ENCODE data around the gene LIME1.

- TF ChIP-seq POLR2A (IDR thresholded peaks at IDR 0.05; ENCODE audit: low read length) (no peak), FOSL2 (IDR thresholded peaks at IDR 0.05) (no peak), FOSL2 (CRISPR knock-in tag; IDR thresholded peaks at IDR 0.05) (no peak), TFCP2L1 (CRISPR knock-in tag; IDR thresholded peaks at IDR 0.05) (no peak), SMC3 (IDR thresholded peaks at IDR 0.05) (no peak), MAX (IDR thresholded peaks at IDR 0.05) (no peak), CTCF (IDR thresholded peaks at IDR 0.05) (no peak), EP300 (IDR thresholded peaks at IDR 0.05) (no peak), KDM1A (IDR thresholded peaks at IDR 0.05; ENCODE audit: low read depth) (no peak), REST (IDR thresholded peaks at IDR 0.05) (no peak), ZFP36 (IDR thresholded peaks at IDR 0.05; ENCODE audit: borderline replicate concordance, partially characterized antibody) (no peak), CBX8 (IDR thresholded peaks at IDR 0.05) (no peak)
Observed at GRCh38 chr20:63782521-63782971, 46.1 kb downstream of the LIME1 start.
